ENCODE results near the gene TRABD2B. TPM values are rescaled to one million over a fixed set of nuclear protein-coding genes. Genes with fewer than 3 reads are reported as not detected.

The TRABD2B gene
- total RNA-seq, 1 donor from 2014 or later, result 0.89 TPM

DNA sequence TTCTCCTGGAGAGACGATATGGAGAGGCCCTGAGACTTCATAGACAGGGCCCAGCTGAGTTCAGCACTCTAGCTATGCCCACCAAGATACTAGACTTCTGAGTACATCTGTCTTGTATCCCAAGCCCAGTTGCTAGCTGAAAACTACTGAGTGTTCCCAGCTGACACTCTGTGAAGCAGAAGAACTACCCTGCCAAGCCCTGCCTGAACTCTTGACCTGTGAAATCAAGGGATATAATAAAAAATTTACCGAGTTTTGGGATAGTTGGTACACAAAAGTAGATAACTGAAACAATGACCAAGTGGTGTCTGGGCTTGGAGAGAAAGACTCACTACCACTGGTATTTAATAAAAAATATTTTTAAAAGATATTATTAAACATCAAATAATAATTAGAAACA lies 267.5 kb downstream of the TRABD2B start:
- H4K20me1 ChIP-seq (ENCODE audit: insufficient read depth, low read length), result no peaks in the 10 kb centered on the region
- H3K9me3 ChIP-seq (ENCODE audit: insufficient read depth, low read depth, low read length), result no peaks in the 10 kb centered on the region
- H3K9ac ChIP-seq (ENCODE audit: low read length), result no peak overlapping the region
- FAIRE-seq, result no peak
- H3K79me2 ChIP-seq (ENCODE audit: insufficient read depth, low read length), result no peaks in the 10 kb centered on the region
- peaks cover 32% of the 10 kb centered on the region for H3K27me3 ChIP-seq (ENCODE audit: insufficient read depth, low read length)
- no peak overlapping the region for H3K4me3 ChIP-seq (ENCODE audit: insufficient read depth, low read depth, low read length)
- no peaks in the 10 kb centered on the region for H3K36me3 ChIP-seq (ENCODE audit: insufficient read depth, low read length)
- no peak overlapping the region for H3K27ac ChIP-seq (ENCODE audit: low read depth, low read length)
- DNase-seq (ENCODE audit: low read depth), result no peak
- Mint-ChIP-seq H3K27me3 (ENCODE audit: low read depth, unreplicated experiment) (peaks cover 26% of the 10 kb centered on the region), H3K4me3 (ENCODE audit: unreplicated experiment) (no peak overlapping the region), H3K9me3 (ENCODE audit: unreplicated experiment) (no peaks in the 10 kb centered on the region), H3K27ac (ENCODE audit: unreplicated experiment) (no peak overlapping the region), H3K4me1 (ENCODE audit: low read depth, unreplicated experiment) (peaks cover 21% of the 10 kb centered on the region), H3K36me3 (ENCODE audit: low read depth, unreplicated experiment) (no peaks in the 10 kb centered on the region)
- H3K4me2 ChIP-seq (ENCODE audit: low read length), result no peak overlapping the region
- TF ChIP-seq, protein P1, sequence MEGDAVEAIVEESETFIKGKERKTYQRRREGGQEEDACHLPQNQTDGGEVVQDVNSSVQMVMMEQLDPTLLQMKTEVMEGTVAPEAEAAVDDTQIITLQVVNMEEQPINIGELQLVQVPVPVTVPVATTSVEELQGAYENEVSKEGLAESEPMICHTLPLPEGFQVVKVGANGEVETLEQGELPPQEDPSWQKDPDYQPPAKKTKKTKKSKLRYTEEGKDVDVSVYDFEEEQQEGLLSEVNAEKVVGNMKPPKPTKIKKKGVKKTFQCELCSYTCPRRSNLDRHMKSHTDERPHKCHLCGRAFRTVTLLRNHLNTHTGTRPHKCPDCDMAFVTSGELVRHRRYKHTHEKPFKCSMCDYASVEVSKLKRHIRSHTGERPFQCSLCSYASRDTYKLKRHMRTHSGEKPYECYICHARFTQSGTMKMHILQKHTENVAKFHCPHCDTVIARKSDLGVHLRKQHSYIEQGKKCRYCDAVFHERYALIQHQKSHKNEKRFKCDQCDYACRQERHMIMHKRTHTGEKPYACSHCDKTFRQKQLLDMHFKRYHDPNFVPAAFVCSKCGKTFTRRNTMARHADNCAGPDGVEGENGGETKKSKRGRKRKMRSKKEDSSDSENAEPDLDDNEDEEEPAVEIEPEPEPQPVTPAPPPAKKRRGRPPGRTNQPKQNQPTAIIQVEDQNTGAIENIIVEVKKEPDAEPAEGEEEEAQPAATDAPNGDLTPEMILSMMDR (IDR thresholded peaks at IDR 0.05; ENCODE audit: insufficient read depth, low read depth, low read length), result no peak
- no peak for TF ChIP-seq EZH2 (IDR thresholded peaks at IDR 0.05; ENCODE audit: insufficient read depth, low read length)
- H3K4me1 ChIP-seq (ENCODE audit: insufficient read depth, low read length), result no peaks in the 10 kb centered on the region
- no peak overlapping the region for H2AFZ ChIP-seq (ENCODE audit: low read depth, low read length)

DNA sequence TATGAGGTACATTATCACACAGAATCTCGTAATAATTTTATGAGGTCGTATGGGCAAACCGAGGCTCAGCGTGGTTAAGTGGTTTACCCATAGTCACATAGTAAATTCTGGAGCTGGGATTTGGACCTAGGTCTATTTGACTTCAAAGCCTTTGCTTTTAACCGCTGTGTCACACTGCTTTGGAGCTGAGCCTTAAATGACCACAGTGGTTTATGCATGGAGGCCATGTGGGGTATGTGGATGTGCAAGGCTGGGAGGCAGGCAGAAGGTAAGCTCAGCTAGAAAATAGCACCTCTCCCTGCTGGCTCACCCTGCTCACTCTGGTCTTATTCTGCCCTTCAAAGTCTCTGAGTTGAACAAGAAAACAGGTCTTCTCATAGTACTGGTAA lies 269.5 kb downstream of the TRABD2B start:
- H3K36me3 ChIP-seq (ENCODE audit: insufficient read depth, low read length), result no peaks in the 10 kb centered on the region
- no peak for FAIRE-seq
- H4K20me1 ChIP-seq (ENCODE audit: insufficient read depth, low read length), result no peaks in the 10 kb centered on the region
- peaks cover 19% of the 10 kb centered on the region for H3K4me1 Mint-ChIP-seq (ENCODE audit: low read depth, unreplicated experiment)
- H3K27me3 ChIP-seq (ENCODE audit: insufficient read depth, low read length), result peaks cover 40% of the 10 kb centered on the region
- H3K9me3 Mint-ChIP-seq (ENCODE audit: unreplicated experiment), result no peaks in the 10 kb centered on the region
- H3K27ac ChIP-seq (ENCODE audit: low read depth, low read length), result no peak overlapping the region
- no peaks in the 10 kb centered on the region for H3K79me2 ChIP-seq (ENCODE audit: insufficient read depth, low read length)
- H3K36me3 Mint-ChIP-seq (ENCODE audit: low read depth, unreplicated experiment), result no peaks in the 10 kb centered on the region
- peaks cover 45% of the 10 kb centered on the region for H3K27me3 Mint-ChIP-seq (ENCODE audit: low read depth, unreplicated experiment)
- TF ChIP-seq EZH2 (IDR thresholded peaks at IDR 0.05; ENCODE audit: insufficient read depth, low read length), result no peak
- TF ChIP-seq, protein P1 (IDR thresholded peaks at IDR 0.05; ENCODE audit: insufficient read depth, low read depth, low read length), result no peak
- no peaks in the 10 kb centered on the region for H3K4me1 ChIP-seq (ENCODE audit: insufficient read depth, low read length)
- no peak overlapping the region for H3K4me3 Mint-ChIP-seq (ENCODE audit: unreplicated experiment)
- H3K4me3 ChIP-seq (ENCODE audit: insufficient read depth, low read depth, low read length), result no peak overlapping the region
- DNase-seq (ENCODE audit: low read depth), result no peak
- H2AFZ ChIP-seq (ENCODE audit: low read depth, low read length), result no peak overlapping the region
- no peak overlapping the region for H3K9ac ChIP-seq (ENCODE audit: low read length)
- no peak overlapping the region for H3K27ac Mint-ChIP-seq (ENCODE audit: unreplicated experiment)
- no peaks in the 10 kb centered on the region for H3K9me3 ChIP-seq (ENCODE audit: insufficient read depth, low read depth, low read length)
- H3K4me2 ChIP-seq (ENCODE audit: low read length), result no peak overlapping the region

DNA sequence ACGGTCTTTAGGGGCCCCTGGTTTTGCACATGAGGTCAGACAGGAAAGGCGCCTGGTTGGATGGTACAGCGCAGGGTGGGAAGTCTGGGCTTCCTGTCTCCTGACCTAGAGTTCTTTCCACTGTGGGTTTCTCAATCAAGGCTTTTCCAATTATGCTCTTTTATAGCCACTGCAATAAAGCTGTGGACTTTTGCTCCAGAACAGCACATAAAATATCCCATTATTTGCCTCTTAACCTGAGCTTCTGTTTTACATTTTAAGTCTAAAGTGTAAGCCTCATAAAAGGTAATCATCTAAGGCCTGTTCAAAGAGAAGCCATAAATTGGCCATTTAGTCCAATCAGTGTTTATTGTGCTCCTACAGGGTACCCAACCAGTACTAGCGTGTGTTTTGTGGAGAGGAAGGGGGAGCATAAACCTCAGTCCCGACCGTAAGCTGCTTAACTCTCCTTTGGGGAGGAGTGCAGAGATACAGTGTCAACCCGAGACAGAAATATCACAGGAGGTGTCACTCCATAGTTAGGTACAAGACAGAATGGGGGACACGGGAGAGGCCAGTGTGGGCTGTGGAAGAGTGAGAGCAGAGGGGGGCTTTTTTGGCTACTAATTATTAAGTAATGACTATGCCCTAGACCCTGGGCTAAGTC lies 270.0 kb downstream of the TRABD2B start:
- TF ChIP-seq, protein P1 (IDR thresholded peaks at IDR 0.05; ENCODE audit: insufficient read depth, low read depth, low read length), result no peak
- TF ChIP-seq EZH2 (IDR thresholded peaks at IDR 0.05; ENCODE audit: insufficient read depth, low read length), result no peak
- no peak overlapping the region for H2AFZ ChIP-seq (ENCODE audit: low read depth, low read length)
- H3K79me2 ChIP-seq (ENCODE audit: insufficient read depth, low read length), result no peaks in the 10 kb centered on the region
- H4K20me1 ChIP-seq (ENCODE audit: insufficient read depth, low read length), result no peaks in the 10 kb centered on the region
- FAIRE-seq, result no peak
- Mint-ChIP-seq H3K36me3 (ENCODE audit: low read depth, unreplicated experiment) (no peaks in the 10 kb centered on the region), H3K4me3 (ENCODE audit: unreplicated experiment) (no peak overlapping the region), H3K9me3 (ENCODE audit: unreplicated experiment) (no peaks in the 10 kb centered on the region), H3K27me3 (ENCODE audit: low read depth, unreplicated experiment) (peaks cover 50% of the 10 kb centered on the region), H3K27ac (ENCODE audit: unreplicated experiment) (no peak overlapping the region), H3K4me1 (ENCODE audit: low read depth, unreplicated experiment) (peaks cover 15% of the 10 kb centered on the region)
- H3K36me3 ChIP-seq (ENCODE audit: insufficient read depth, low read length), result no peaks in the 10 kb centered on the region
- H3K27me3 ChIP-seq (ENCODE audit: insufficient read depth, low read length), result peaks cover 41% of the 10 kb centered on the region
- H3K9me3 ChIP-seq (ENCODE audit: insufficient read depth, low read depth, low read length), result no peaks in the 10 kb centered on the region
- H3K4me1 ChIP-seq (ENCODE audit: insufficient read depth, low read length), result no peaks in the 10 kb centered on the region
- no peak overlapping the region for H3K4me3 ChIP-seq (ENCODE audit: insufficient read depth, low read depth, low read length)
- no peak overlapping the region for H3K9ac ChIP-seq (ENCODE audit: low read length)
- H3K4me2 ChIP-seq (ENCODE audit: low read length), result no peak overlapping the region
- no peak for DNase-seq (ENCODE audit: low read depth)
- H3K27ac ChIP-seq (ENCODE audit: low read depth, low read length), result no peak overlapping the region
